Tibial artery (tissue), 4 donors: Measurements from ENCODE around the gene LRRC27.
A peak's percentile ranks its signal among the peaks of the same experiment; 100 is the strongest.

Experiments used
- DNase-seq, 2 donors: peaks; one replicate each; pipeline ENCODE4 v3.0.0-alpha.2; 2019
- H3K27ac ChIP-seq, 2 donors: fragments of 200-600 bp; sonication (generic) in 1 of 2; 1 replicate in 1 of 2; 2 replicates in 1 of 2; pipeline ENCODE4 v1.5.1; 2018 to 2019; ENCODE audit warnings: mild to moderate bottlenecking in 1 of 2
- H3K27me3 ChIP-seq, 2 donors: fragments of 200-600 bp; sonication (generic) in 1 of 2; one replicate each; pipeline versions ENCODE4 v1.5.1 to v1.6.0; 2016 to 2019
- H3K36me3 ChIP-seq, 3 donors: fragments of 200-600 bp; sonication (generic) in 2 of 3; one replicate each; pipeline ENCODE4 v1.5.1; 2016 to 2019; ENCODE audit warnings: mild to moderate bottlenecking in 2 of 3
- H3K4me1 ChIP-seq, 4 donors: fragments of 200-600 bp; sonication (generic) in 2 of 4; 1 replicate in 3 of 4; 2 replicates in 1 of 4; pipeline ENCODE4 v1.5.1; 2016 to 2019
- H3K4me3 ChIP-seq, 2 donors: fragments of 200-600 bp; sonication (generic) in 1 of 2; 1 replicate in 1 of 2; 2 replicates in 1 of 2; pipeline ENCODE4 v1.5.1; 2018 to 2019; ENCODE audit warnings: mild to moderate bottlenecking in 2 of 2
- H3K9me3 ChIP-seq, 3 donors: fragments of 200-600 bp; sonication (generic) in 1 of 3; one replicate each; pipeline ENCODE4 v1.5.1; 2016 to 2019
- intact Hi-C: fragments of 100-400 bp; cut with DNase I; formaldehyde crosslinking; loops from one replicate; pipeline ENCODE4 v1.15.0; 2023; ENCODE audit warnings: low total_unique reads
- TF ChIP-seq, protein P1 (sequence below), 2 experiments: fragments of 200-600 bp in 1 of 2; fragments of 450-650 bp in 1 of 2; IDR thresholded peaks; one replicate each; pipeline ENCODE4 v1.5.1; 2017 to 2019; ENCODE audit warnings: antibody characterized with exemption in 2 of 2, mild to moderate bottlenecking in 1 of 2, moderate library complexity in 1 of 2

LRRC27 gene

DNA sequence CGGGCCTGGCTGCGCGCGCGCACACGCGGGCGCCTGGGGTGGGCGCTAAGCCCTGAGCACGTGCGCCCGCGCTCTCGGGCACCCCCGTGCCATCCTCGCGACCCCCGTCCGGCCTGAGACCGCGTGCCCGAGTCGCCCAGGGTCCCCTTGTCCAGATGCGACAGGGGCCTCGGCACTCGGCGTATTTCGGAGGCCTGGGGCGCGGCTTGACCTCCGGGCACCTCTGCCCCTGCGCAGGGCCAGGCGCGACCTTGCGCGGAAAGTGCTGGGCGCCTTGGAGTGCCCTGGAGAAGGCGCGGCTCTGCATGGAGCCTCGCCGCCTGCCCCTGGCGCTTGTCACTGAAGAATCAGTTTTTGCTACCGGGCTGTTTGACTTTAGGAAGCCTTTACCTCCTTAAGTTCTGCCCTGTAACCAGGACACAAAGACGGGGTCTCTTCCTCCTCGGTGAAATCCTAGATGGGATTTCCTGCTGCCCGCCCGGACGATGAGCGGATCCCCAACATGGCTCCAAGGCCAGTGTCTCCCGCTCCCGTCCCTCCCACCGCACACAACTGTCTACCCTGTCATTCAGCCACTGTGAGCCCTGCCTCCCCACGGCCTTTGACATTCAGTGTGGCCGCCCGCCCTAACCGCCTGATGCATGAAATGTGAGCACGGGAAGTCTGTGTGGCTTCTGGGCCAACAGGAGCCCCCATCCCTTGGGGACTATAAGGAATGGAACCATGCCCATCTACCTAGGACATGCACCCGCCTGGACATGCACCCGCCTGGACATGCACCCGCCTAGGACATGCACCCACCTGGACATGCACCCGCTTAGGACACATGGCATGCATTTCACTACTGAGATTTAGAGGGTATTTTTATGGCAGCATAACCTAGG is 23.2 kb upstream of the LRRC27 start:
- H3K27ac ChIP-seq = peak overlapping the region; percentile 80 to 89
- peak in 1 of 2 donors; percentile 62 for DNase-seq
- intact Hi-C loops = loop anchor here (10.0 kb wide), 1 partner anchor 46 kb away; no protein-coding TSS in a partner anchor
- TF ChIP-seq, protein P1, sequence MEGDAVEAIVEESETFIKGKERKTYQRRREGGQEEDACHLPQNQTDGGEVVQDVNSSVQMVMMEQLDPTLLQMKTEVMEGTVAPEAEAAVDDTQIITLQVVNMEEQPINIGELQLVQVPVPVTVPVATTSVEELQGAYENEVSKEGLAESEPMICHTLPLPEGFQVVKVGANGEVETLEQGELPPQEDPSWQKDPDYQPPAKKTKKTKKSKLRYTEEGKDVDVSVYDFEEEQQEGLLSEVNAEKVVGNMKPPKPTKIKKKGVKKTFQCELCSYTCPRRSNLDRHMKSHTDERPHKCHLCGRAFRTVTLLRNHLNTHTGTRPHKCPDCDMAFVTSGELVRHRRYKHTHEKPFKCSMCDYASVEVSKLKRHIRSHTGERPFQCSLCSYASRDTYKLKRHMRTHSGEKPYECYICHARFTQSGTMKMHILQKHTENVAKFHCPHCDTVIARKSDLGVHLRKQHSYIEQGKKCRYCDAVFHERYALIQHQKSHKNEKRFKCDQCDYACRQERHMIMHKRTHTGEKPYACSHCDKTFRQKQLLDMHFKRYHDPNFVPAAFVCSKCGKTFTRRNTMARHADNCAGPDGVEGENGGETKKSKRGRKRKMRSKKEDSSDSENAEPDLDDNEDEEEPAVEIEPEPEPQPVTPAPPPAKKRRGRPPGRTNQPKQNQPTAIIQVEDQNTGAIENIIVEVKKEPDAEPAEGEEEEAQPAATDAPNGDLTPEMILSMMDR (IDR thresholded peaks at IDR 0.05) = no peak
- H3K9me3 ChIP-seq = no peaks in the 10 kb centered on the region
- peaks cover 0 to 19% (median 15%) of the 10 kb centered on the region in 4 donors for H3K4me1 ChIP-seq
- H3K4me3 ChIP-seq = peak overlapping the region; percentile 66 to 82
- no peaks in the 10 kb centered on the region for H3K36me3 ChIP-seq
- H3K27me3 ChIP-seq = peaks cover 0 to 21% of the 10 kb centered on the region in 2 donors

DNA sequence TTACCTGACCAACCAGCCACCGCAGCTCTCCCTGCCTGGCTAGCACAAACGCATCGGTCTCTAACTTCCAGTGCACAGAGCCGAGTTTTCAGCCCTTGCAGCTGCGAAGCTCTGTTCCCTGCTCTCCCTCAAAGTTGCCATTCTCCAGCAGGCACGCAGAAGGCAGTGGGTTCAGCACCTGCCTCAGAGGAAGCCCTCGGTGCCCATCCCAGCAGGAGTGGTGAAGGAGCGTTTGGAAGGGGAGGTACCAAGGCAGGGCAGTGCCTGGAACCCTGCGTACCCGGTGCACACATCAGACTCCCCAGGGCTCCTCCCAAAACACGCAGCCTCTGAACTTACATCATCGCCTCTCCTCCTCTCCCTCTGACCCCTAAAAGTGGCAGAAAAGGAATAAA is 22.5 kb upstream of the LRRC27 start:
- TF ChIP-seq, protein P1 (IDR thresholded peaks at IDR 0.05) = no peak
- Histone ChIP-seq H3K4me1 (peaks cover 0 to 19% (median 15%) of the 10 kb centered on the region in 4 donors), H3K27me3 (peaks cover 0 to 15% of the 10 kb centered on the region in 2 donors), H3K4me3 (no peak overlapping the region), H3K9me3 (no peaks in the 10 kb centered on the region), H3K27ac (no peak overlapping the region), H3K36me3 (no peaks in the 10 kb centered on the region)
- intact Hi-C loops = loop anchor here (10.0 kb wide), 1 partner anchor 45 kb away; no protein-coding TSS in a partner anchor
- DNase-seq = no peak

DNA sequence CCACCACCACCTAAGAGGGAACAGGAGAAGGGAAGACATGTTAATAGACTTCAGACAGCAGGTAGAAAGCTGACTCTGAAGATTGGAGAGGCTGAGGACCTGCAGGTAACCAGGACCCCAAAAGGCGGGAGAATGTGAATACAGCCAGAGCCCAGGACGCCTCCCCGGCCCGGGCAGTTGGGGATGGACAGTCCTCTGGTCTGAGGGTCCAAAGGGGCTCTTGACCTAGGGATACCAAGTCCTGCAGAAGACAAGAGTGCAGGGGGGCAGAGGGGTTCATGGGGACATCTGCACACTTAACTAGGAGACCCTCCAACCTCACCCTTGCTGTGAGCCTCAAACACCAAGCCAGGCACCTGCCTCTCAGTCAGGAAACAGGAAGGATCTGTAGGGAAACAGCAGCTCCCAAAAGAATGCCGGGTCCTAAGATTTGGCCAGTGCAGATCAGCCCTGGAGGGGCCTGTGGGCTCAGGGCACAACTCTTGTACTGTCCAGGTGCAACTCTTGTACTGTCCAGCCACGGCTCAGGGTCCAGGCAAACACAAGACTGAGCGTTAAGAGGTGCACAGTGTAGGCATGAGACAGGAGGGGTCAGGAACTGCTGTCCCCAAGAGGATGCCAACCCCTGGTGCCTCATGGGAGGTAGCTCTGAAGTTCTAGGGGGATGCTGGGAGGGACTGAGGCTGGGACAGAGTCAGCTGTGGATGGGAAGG is 22.0 kb upstream of the LRRC27 start:
- H3K9me3 ChIP-seq = no peaks in the 10 kb centered on the region
- intact Hi-C loops = loop anchor here (10.0 kb wide), 1 partner anchor 45 kb away; no protein-coding TSS in a partner anchor
- TF ChIP-seq, protein P1 (IDR thresholded peaks at IDR 0.05) = no peak
- no peak overlapping the region for H3K27ac ChIP-seq
- peaks cover 0 to 9% of the 10 kb centered on the region in 2 donors for H3K27me3 ChIP-seq
- H3K4me1 ChIP-seq = peaks cover 0 to 19% (median 15%) of the 10 kb centered on the region in 4 donors
- H3K36me3 ChIP-seq = no peaks in the 10 kb centered on the region
- no peak overlapping the region for H3K4me3 ChIP-seq
- DNase-seq = peak in 1 of 2 donors; percentile 48

DNA sequence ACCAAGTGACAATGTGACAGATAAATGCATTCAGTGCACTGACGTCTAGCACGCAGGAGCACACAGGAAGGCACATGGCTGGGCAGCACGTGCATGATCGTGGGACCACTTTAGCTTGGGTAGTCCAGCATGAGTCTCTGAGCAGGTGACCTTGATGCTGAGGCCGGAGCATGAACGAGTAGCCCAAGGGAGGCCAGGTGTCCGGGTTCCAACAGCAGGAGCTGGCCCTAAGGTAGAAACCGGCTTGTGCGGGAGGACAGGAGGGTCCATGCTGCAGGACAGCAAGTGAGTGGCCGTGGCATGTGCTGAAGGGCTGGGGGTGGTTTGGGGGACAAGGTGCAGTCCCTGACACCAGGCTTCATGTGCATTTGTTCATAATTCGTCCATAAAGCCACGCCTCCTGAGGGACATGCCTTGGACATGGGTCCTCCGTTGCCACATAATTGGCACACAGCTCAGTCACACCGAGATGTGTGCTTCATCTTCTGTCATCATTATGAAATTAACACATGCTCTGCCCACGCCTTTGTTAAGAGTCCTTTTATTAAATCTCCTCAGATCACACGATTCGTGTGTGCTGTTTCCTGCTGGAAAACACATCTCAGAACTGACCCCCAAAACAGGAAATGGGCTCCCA is 21.2 kb upstream of the LRRC27 start:
- peak in 1 of 2 donors; percentile 50 for DNase-seq
- Histone ChIP-seq H3K9me3 (no peaks in the 10 kb centered on the region), H3K27me3 (peaks cover 0 to 2% of the 10 kb centered on the region in 2 donors), H3K4me3 (no peak overlapping the region), H3K27ac (no peak overlapping the region), H3K36me3 (no peaks in the 10 kb centered on the region), H3K4me1 (peaks cover 0 to 19% (median 15%) of the 10 kb centered on the region in 4 donors)
- TF ChIP-seq, protein P1 (IDR thresholded peaks at IDR 0.05) = no peak
- intact Hi-C loops = no loop called here

DNA sequence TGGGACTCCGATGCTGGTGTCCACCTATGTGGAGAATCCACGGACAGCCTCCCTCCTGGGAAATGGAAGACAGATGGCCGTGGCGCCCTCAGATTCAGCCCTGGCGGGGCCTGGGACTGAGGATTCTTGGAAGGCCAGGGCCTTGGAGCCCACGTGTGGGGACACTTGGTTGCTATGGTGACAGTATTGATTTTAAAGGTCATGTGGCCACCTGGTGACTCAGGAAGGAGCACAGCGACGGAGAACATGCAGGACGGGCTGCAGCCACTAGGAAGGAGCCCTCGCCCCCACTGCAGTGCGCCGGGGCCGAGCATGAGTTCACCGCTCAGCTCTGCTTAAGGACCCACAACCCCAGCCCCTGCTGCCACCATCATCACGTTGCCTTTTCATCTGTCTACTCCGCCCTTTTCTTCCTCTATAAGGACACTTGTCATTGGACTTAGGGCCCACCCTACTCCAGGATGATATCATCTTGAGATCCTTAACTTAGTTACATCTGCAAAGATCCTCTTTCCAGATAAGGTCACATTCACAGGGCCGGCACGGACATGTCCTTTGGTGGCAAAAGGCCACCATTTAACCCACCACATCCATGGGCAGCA is 20.6 kb upstream of the LRRC27 start:
- Histone ChIP-seq H3K4me3 (no peak overlapping the region), H3K27ac (no peak overlapping the region), H3K4me1 (peaks cover 0 to 18% (median 15%) of the 10 kb centered on the region in 4 donors), H3K36me3 (no peaks in the 10 kb centered on the region), H3K27me3 (peaks cover 0 to 2% of the 10 kb centered on the region in 2 donors), H3K9me3 (no peaks in the 10 kb centered on the region)
- intact Hi-C loops = no loop called here
- TF ChIP-seq, protein P1 (IDR thresholded peaks at IDR 0.05) = no peak
- peak in 1 of 2 donors; percentile 57 for DNase-seq
